MM.1S (cell line): Measurements from ENCODE around the gene GNS.

Experiments
- CTCF ChIP-seq: fragments of 300-600 bp; sonication (generic); IDR thresholded peaks from 2 replicates; pipeline ENCODE4 v1.5.1; 2016; ENCODE audit warnings: antibody characterized with exemption, low read length, mixed read lengths
- EZH2 ChIP-seq: fragments of 300-600 bp; sonication (generic); optimal IDR thresholded peaks from 2 replicates; pipeline ENCODE3; 2017; ENCODE audit warnings: low read depth, mild to moderate bottlenecking, antibody characterized with exemption, low read length, mixed read lengths
- EZH2phosphoT487 ChIP-seq: fragments of 300-600 bp; sonication (generic); IDR thresholded peaks from 2 replicates; pipeline ENCODE4 v1.6.1; 2018; ENCODE audit warnings: antibody characterized with exemption, low read length

- TF ChIP-seq CTCF (no peak), EZH2 (no peak), EZH2phosphoT487 (no peak)
Observed at GRCh38 chr12:64722835-64723234, 36.4 kb downstream of the GNS start.
